HEK293T (cell line): Measurements from ENCODE around the gene NOL6.

Experiments
- FOXK2 ChIP-seq: fragments of 450-650 bp; IDR thresholded peaks from 2 replicates; pipeline ENCODE4 v1.6.1; 2016; ENCODE audit warnings: mild to moderate bottlenecking
- LEF1 ChIP-seq: fragments of 450-650 bp; IDR thresholded peaks from 2 replicates; pipeline ENCODE4 v1.6.1; 2017; ENCODE audit warnings: mild to moderate bottlenecking, borderline replicate concordance
- SP1 ChIP-seq: fragments of 450-650 bp; IDR thresholded peaks from 2 replicates; pipeline ENCODE4 v1.6.1; 2017

DNA sequence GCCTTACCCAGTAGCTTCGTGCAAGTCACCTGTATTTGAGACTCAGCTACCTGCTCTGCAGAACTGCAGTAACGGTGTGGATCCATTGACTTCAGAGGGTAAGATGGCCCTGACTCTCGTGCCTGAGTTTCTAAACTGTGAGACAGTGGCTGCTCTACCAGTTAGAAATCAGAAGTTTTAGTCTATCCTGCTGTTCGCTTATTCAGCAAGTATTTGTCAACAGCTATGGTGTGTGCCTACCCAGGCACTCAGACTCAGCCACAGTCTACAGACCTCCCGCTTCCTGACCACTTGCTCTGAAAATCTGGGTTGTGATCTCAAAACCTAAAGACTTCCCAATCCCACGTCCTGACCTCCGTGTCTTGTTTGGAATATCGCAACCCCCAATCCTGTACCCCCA lies 39.9 kb downstream of the NOL6 start:
- TF ChIP-seq FOXK2 (no peak), LEF1 (no peak), SP1 (no peak)
